ENCODE measurements around the gene ASAP2. TPM values are rescaled to one million over a fixed set of nuclear protein-coding genes. Genes with fewer than 3 reads are reported as not detected.

The ASAP2 gene
- total RNA-seq, 8 experiments from 2014 or later = 8.5 to 26.7 (median 19.1) TPM

DNA sequence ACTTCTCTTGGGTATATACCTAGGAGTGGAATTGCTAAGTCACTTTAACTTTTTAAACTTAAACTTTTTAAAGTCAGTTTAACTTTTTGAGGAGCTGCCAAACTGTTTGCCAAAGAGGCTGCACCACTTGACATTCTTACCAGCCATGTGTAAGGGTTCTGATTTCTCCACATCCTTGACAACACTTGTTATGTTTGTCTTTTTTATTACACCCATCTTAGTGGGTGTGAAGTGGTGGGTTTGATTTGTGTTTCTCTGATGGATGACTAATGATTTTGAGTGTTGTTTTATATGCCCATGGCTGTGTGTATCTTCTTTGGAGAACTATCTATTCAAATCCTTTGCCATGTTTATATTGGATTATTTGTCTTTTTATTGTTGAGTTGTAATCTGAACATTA, 13.6 kb downstream of the ASAP2 start:
- in situ Hi-C loops (cut with MboI; ENCODE audit: low pct_unique_long_range_greater_than_20kb in 2 of 9, low sequenced_read_pairs in 9 of 9, unreplicated experiment in 9 of 9) = no loop called here
- Histone ChIP-seq H3K27ac (no peak overlapping the region), H3K4me1 (replicated peaks in 1 of 2) (peaks cover 5 to 6% of the 10 kb centered on the region in 2 donors), H3K4me3 (no peak overlapping the region)
- ATAC-seq (replicated peaks in 6 of 8) = no peak

DNA sequence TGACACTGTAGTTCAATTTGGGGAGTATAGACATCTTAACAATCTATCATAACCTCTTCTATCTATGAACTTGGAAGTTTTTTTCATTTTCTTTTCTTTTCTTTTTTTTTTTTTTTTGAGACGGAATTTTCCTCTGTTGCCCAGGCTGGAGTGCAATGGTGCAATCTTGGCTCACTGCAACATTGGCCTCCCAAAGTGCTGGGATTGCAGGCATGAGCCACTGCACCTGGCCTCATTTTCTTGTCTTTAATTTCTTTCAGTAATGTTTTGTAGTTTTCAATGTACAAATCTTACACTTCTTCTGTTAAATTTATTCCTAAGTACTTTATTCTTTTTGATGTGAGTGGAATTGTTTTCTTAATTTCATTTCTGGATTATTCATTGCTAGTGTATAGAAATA, 14.6 kb downstream of the ASAP2 start:
- in situ Hi-C loops (cut with MboI; ENCODE audit: low pct_unique_long_range_greater_than_20kb in 2 of 9, low sequenced_read_pairs in 9 of 9, unreplicated experiment in 9 of 9) = no loop called here
- 42 to 100% (median 80%) methylated on average over 1 of the region's 1 CpG; no CpG with 5 or more reads in 3 of the 10 experiments for WGBS, 10 experiments
- Histone ChIP-seq H3K4me3 (no peak overlapping the region), H3K4me1 (replicated peaks in 1 of 2) (peaks cover 3 to 5% of the 10 kb centered on the region in 2 donors), H3K27ac (no peak overlapping the region)
- no peak for ATAC-seq (replicated peaks in 6 of 8)

DNA sequence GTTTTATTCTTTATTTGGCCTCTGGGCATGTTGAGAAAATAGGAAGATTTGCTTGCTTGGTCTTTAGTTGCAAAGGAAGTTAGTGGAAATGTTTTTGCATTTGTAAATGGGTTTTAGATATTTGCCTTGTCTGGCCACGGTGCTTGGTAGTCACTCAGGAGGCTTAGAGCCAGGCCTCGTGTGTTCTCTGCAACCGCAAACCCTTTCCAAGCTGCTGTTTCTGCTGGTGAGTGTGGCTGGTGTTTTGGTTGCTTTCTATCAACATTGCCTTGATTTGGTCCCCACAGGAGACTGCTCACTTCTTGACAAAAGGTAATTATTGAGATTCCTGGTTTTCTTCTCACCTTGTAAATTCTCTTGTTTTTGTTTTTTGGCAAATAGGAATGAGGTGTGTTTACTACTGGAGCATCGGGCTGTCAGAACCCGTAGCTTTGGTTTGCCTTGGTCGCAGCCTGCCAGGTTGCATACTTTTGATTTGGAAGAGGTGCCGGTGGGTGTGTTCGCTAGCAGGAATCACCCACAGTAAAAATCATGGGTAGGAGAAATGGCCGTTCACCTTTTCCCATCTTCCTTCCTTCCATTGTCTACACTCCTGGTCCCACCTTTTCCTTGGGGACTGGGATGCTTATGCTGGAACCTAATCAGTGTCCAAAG, 15.8 kb downstream of the ASAP2 start:
- peak in 3 of 8 experiments; percentile 43 to 77 (median 65) for ATAC-seq (replicated peaks in 6 of 8)
- WGBS, 10 experiments = 40 to 93% (median 73%) methylated on average over 1 to 7 of the region's 9 CpGs; no CpG with 5 or more reads in 1 of the 10 experiments
- H3K27ac ChIP-seq = no peak overlapping the region
- peaks cover 1 to 3% of the 10 kb centered on the region in 2 donors for H3K4me1 ChIP-seq (replicated peaks in 1 of 2)
- no peak overlapping the region for H3K4me3 ChIP-seq
- in situ Hi-C loops (cut with MboI; ENCODE audit: low pct_unique_long_range_greater_than_20kb in 2 of 9, low sequenced_read_pairs in 9 of 9, unreplicated experiment in 9 of 9) = no loop called here

DNA sequence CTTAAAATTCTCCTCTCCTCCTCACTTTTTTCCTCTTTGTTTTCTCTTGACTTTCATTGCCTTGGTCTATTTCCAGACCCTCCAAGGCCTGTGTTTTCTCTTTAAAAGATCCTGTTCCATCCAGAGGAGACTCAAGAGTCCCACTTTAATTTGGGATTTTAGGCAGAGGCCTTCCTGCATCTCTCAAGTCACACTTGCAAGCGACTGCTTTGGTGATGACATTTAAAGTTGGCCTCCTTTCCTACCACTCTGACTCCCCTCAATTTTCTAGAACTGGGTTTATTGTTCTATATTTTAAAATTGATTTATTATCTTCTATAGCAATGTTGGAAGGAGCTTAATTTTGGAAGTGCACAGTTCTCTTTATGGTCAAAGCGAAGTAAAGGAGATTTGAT, 16.3 kb downstream of the ASAP2 start:
- no peak overlapping the region for H3K4me3 ChIP-seq
- in situ Hi-C loops (cut with MboI; ENCODE audit: low pct_unique_long_range_greater_than_20kb in 2 of 9, low sequenced_read_pairs in 9 of 9, unreplicated experiment in 9 of 9) = no loop called here
- peaks cover 0 to 4% of the 10 kb centered on the region in 2 donors for H3K4me1 ChIP-seq (replicated peaks in 1 of 2)
- H3K27ac ChIP-seq = no peak overlapping the region
- 71 to 100% (median 96%) methylated on average over 1 to 2 of the region's 2 CpGs; no CpG with 5 or more reads in 1 of the 10 experiments for whole genome bisulfite sequencing, 10 experiments
- ATAC-seq (replicated peaks in 6 of 8) = no peak

DNA sequence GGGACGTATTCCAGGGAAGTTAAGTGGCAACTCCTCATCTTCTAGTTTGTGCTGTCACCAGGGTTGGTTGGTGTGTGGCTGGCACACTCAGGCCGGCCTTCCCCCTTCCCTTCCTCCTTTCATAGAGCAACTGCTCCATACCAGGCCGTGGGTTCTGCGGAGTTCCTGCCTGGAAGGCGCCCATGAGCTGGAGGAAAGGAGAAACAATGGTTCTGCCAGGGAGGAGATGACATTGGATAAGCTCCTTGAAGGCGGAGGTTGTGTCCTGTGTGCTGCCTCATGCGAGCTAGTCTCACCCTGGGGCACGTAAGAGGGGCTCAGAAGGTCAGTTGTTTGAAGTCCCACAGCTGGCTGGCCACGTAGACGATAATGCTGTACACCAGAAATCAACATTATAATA, 19.2 kb downstream of the ASAP2 start:
- Histone ChIP-seq H3K27ac (no peak overlapping the region), H3K4me3 (no peak overlapping the region), H3K4me1 (replicated peaks in 1 of 2) (peaks cover 27 to 33% of the 10 kb centered on the region in 2 donors)
- in situ Hi-C loops (cut with MboI; ENCODE audit: low pct_unique_long_range_greater_than_20kb in 2 of 9, low sequenced_read_pairs in 9 of 9, unreplicated experiment in 9 of 9) = no loop called here
- no peak for ATAC-seq (replicated peaks in 6 of 8)
- WGBS, 10 experiments = 87 to 96% (median 94%) methylated on average over 3 to 9 of the region's 10 CpGs; no CpG with 5 or more reads in 5 of the 10 experiments

DNA sequence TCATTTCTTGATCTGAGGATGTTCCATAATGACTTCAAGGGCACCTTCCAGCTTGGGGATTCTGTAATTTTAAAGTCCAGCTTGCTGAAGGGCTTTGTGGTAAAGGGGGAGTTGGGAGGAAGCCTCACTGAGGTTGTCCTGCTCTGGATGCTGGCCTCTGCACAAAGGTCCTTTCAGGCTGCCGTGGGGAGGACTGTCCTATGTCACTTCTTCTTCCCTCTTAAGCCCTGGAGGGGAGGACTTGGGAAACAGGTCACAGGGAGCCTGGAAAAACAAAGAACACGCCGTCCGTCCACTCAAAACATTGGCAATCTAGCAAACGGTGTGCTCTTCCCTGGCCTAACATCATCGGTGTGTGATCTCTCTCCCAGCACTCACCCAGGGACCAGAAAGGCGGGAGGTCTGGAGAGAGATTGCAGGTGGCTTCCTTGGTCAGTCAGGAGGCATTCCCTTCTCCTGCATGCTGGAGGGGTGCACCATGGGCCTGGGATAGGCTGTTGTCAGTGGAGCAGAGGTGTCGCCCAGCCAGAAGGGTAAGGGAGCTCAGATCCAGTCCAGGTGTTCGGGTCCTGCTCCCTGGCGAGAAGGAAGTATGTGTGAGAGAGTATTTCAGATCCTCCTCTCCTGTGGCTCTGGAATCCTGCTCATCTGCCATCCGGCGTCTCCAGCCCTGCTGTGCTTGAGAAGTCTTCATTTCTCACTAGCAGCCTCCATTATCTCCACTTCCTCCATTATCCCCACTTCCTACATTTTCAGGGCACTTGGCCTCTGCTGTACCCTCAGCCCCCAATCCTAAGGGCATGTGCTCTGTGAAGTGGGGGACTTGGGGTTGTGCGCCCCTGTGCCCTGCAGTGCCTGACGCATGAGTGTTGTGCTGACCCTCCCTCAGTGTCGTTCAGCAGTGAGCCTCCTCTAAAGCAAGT, 20.1 kb downstream of the ASAP2 start:
- in situ Hi-C loops (cut with MboI; ENCODE audit: low pct_unique_long_range_greater_than_20kb in 2 of 9, low sequenced_read_pairs in 9 of 9, unreplicated experiment in 9 of 9) = no loop called here
- no peak overlapping the region for H3K27ac ChIP-seq
- peaks cover 37 to 41% of the 10 kb centered on the region in 2 donors for H3K4me1 ChIP-seq (replicated peaks in 1 of 2)
- ATAC-seq (replicated peaks in 6 of 8) = no peak
- 78 to 100% (median 83%) methylated on average over 1 to 7 of the region's 15 CpGs; no CpG with 5 or more reads in 1 of the 10 experiments for WGBS, 10 experiments
- H3K4me3 ChIP-seq = no peak overlapping the region

DNA sequence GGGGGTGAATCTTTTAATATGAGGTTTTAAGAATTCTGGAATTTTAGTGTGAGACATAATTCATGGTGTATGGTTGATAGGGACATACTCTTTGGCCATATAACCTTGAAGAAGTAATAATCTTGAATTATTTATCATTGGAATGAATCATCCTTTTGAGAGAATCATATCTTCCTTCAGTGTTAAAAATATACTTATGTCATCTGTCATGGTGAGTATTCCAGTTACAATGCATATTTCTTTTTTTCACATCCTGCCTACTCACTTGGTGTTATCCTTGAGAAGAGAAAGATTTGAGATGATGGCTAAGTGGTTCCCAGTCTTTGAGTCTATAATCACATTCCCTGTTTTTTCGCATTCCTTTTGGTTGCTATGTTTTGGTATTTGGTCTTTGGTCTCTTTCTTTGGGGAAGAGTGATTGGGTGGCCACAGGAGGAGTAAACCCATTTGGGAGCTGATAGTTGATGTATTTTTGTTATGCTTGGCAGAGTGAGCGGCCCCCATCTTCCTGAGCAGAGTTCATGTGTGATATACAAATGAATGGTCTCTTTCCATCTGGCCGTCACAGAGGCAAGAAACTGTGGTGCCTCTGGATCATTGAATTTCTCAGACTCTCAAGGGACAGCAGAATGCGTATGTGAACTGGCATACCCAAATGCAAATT, 21.6 kb downstream of the ASAP2 start:
- ATAC-seq (replicated peaks in 6 of 8) = no peak
- in situ Hi-C loops (cut with MboI; ENCODE audit: low pct_unique_long_range_greater_than_20kb in 2 of 9, low sequenced_read_pairs in 9 of 9, unreplicated experiment in 9 of 9) = no loop called here
- WGBS, 10 experiments = 54 to 100% (median 78%) methylated on average over 1 to 4 of the region's 4 CpGs
- H3K4me3 ChIP-seq = no peak overlapping the region
- no peak overlapping the region for H3K27ac ChIP-seq
- peaks cover 52 to 54% of the 10 kb centered on the region in 2 donors for H3K4me1 ChIP-seq (replicated peaks in 1 of 2)

DNA sequence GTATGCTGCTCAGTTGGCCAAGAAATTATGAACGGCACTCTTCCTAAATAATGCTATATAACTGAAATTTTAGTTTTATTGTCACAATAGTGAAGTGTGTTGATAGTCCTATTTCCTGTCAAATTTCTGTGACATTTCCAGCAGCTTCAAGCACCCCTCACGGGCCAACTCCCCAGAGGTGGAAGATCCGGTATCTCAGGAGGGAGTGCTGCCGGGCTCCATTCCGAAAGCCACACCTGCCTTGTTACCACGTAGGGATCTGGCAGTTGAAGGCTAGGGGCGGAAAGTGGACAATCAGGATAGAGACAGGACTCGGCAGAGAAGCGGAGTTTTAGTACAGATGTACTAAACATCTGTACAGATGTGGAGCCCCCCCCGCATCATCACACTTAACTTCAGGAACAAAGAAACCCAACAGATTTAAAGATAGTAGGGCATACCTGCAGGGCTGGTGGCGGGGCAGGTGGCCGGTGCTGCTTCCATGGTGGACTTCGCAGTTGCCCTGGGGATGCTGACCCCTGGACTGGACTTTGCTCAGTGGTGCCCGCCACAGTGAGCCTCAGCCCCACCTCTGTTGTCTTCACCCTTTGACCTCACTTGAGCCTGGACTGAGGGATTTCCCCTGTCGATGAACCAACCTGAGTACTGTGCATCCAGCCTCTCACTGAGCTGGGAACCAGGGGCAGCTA, 22.3 kb downstream of the ASAP2 start:
- no peak overlapping the region for H3K27ac ChIP-seq
- peaks cover 56 to 58% of the 10 kb centered on the region in 2 donors for H3K4me1 ChIP-seq (replicated peaks in 1 of 2)

DNA sequence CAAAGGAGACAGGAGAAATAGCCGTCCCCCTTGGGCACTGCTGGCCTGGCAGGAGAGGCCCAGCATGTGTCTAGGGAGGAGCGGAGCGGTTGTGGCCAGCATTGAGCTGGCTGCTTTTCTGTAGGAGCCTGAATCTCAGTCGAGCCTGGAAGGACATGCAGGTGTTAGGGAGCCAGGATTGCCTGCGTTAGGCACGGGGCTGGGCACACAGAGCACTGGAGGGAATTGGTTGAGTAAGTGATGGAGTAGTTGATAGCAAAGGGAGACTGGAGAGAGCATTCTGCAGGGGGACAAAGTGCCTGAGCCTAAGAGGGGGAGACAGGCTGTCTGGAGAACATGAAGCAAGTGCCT, 22.8 kb downstream of the ASAP2 start:
- in situ Hi-C loops (cut with MboI; ENCODE audit: low pct_unique_long_range_greater_than_20kb in 2 of 9, low sequenced_read_pairs in 9 of 9, unreplicated experiment in 9 of 9) = no loop called here
- peak in 1 of 8 experiments; percentile 4 for ATAC-seq (replicated peaks in 6 of 8)
- Histone ChIP-seq H3K4me1 (replicated peaks in 1 of 2) (peaks cover 60 to 64% of the 10 kb centered on the region in 2 donors), H3K4me3 (no peak overlapping the region), H3K27ac (no peak overlapping the region)
- WGBS, 10 experiments = 75 to 100% (median 81%) methylated on average over 1 to 5 of the region's 6 CpGs; no CpG with 5 or more reads in 5 of the 10 experiments

More for the DNA sequence above, 22.3 kb downstream of the ASAP2 start:
- no peak for ATAC-seq (replicated peaks in 6 of 8)
- H3K4me3 ChIP-seq = no peak overlapping the region
- 40 to 100% (median 80%) methylated on average over 1 to 10 of the region's 15 CpGs; no CpG with 5 or more reads in 1 of the 10 experiments for WGBS, 10 experiments
- in situ Hi-C loops (cut with MboI; ENCODE audit: low pct_unique_long_range_greater_than_20kb in 2 of 9, low sequenced_read_pairs in 9 of 9, unreplicated experiment in 9 of 9) = no loop called here

DNA sequence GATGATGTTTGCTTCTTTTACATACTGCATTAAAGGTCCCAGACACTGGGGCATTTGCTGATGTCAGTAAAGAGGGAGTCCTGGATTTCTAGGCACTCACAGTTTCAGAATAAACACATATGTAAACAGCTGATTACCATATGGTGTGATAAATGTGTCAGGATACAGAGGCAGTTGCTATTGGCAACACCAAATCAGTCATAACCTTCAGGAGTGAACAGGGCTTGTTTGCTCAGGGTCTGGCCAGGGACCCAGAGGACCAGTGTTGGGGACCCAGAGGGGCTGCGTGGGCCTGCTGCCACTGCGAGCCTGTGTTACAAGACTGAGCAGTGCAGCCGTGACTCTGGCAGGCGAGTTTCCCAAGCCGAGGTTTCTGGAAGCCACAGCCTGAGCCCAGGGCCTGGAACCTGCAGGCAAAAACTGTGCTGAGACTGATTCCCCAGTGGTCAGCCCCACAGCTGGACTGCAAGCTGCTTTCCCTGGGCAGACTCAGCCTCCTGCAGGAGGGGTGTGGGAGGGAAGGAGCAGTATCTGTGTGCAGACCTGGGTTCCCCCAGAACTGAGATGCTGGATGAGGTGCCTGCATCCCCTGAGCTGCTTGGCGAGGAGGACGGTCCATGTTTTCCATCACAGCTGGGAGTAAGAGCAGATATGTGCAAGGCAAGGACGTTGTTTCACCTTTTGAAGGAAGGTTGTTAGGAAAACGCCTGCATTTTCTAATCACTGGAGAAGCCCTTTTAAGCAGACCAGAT, 23.6 kb downstream of the ASAP2 start:
- WGBS, 10 experiments = 0 to 100% (median 80%) methylated on average over 1 to 7 of the region's 9 CpGs; no CpG with 5 or more reads in 3 of the 10 experiments
- peak; percentile 63 to 96 (median 73) for ATAC-seq (replicated peaks in 6 of 8)
- Histone ChIP-seq H3K27ac (peak overlapping the region in 1 of 2 donors; percentile 36), H3K4me1 (replicated peaks in 1 of 2) (peaks cover 68 to 71% of the 10 kb centered on the region in 2 donors), H3K4me3 (no peak overlapping the region)
- in situ Hi-C loops (cut with MboI; ENCODE audit: low pct_unique_long_range_greater_than_20kb in 2 of 9, low sequenced_read_pairs in 9 of 9, unreplicated experiment in 9 of 9) = no loop called here

DNA sequence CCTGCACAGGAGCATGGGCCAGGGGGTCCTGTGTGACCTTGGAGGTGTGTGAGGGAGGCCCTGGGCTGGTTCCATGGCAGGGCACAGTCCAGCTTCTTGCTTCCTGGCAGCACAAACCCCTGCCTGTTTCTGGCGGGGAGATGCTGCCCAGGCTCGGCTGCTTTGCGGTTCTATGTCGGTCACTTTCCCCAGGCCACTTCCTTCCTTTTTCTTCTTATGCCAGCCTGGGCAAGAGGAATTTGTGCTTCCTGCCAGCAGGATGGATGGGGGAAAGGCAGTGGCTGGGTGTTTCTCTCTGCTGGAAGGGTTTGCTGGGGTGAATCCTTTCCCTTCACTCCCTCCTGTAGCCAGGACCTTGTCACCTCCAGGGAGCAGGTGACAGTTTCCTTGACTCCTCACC, 24.3 kb downstream of the ASAP2 start:
- H3K4me1 ChIP-seq (replicated peaks in 1 of 2) = peaks cover 74 to 78% of the 10 kb centered on the region in 2 donors
- in situ Hi-C loops (cut with MboI; ENCODE audit: low pct_unique_long_range_greater_than_20kb in 2 of 9, low sequenced_read_pairs in 9 of 9, unreplicated experiment in 9 of 9) = no loop called here
- H3K4me3 ChIP-seq = no peak overlapping the region
- WGBS, 10 experiments = 42 to 93% (median 92%) methylated on average over 3 to 4 of the region's 4 CpGs; no CpG with 5 or more reads in 6 of the 10 experiments
- no peak for ATAC-seq (replicated peaks in 6 of 8)
- peak overlapping the region in 1 of 2 donors; percentile 36 for H3K27ac ChIP-seq
